A673 (cell line): ENCODE measurements around the gene SLC50A1. TPM values are rescaled to one million over a fixed set of nuclear protein-coding genes. Genes with fewer than 3 reads are reported as not detected.
A peak's percentile ranks its signal among the peaks of the same experiment; 100 is the strongest.

Experiments used
- BruUV-seq: library from RNA; stranded (reverse); fragments of 400-500 nt; replicated peaks from 2 replicates; lab custom pipeline; 2021; lab: Mats Ljungman, UMichigan
- CTCF ChIA-PET: fragments of 300-600 bp; sonication (Branson Sonifier 250); formaldehyde crosslinking; loops from one replicate; lab custom pipeline; 2022; ENCODE audit warnings: antibody characterized with exemption; lab: Charles Lee
- POLR2A ChIA-PET: fragments of 300-600 bp; sonication (Branson Sonifier 250); formaldehyde crosslinking; loops from one replicate; lab custom pipeline; 2022; ENCODE audit warnings: antibody characterized with exemption; ENCODE audit not compliant: low non-redundant PET; lab: Charles Lee
- DNase-seq: peaks from one replicate; pipeline ENCODE4 v3.0.0-alpha.2; 2015; ENCODE audit warnings: low spot score
- H3K27ac ChIP-seq: fragments of 200-600 bp; sonication (generic); 2 replicates; pipeline ENCODE4 v1.5.1; 2016; ENCODE audit warnings: mixed run types, low read depth, mild to moderate bottlenecking, mixed read lengths, antibody characterized with exemption, low read length; ENCODE audit not compliant: poor library complexity, severe bottlenecking
- H3K27me3 ChIP-seq: fragments of 200-600 bp; sonication (generic); replicated peaks from 2 replicates; pipeline ENCODE4 v1.6.1; 2017; ENCODE audit warnings: mixed run types, low read depth, mild to moderate bottlenecking, mixed read lengths, antibody characterized with exemption, low read length; ENCODE audit not compliant: insufficient read depth, poor library complexity
- H3K36me3 ChIP-seq: fragments of 200-600 bp; sonication (generic); 2 replicates; pipeline ENCODE4 v1.6.1; 2016; ENCODE audit warnings: mixed run types, mild to moderate bottlenecking, mixed read lengths, antibody characterized with exemption, low read length; ENCODE audit not compliant: insufficient read depth, poor library complexity, severe bottlenecking
- H3K4me1 ChIP-seq: fragments of 200-600 bp; sonication (generic); 2 replicates; pipeline ENCODE4 v1.6.1; 2017; ENCODE audit warnings: mixed run types, mild to moderate bottlenecking, mixed read lengths, antibody characterized with exemption, low read length; ENCODE audit not compliant: insufficient read depth, poor library complexity, severe bottlenecking
- H3K4me3 ChIP-seq: fragments of 200-600 bp; sonication (generic); 2 replicates; pipeline ENCODE4 v1.5.1; 2016; ENCODE audit warnings: low read depth, mixed run types, mild to moderate bottlenecking, mixed read lengths, low read length; ENCODE audit not compliant: poor library complexity, severe bottlenecking
- H3K9me3 ChIP-seq: fragments of 200-600 bp; sonication (generic); 2 replicates; pipeline ENCODE4 v1.6.1; 2016; ENCODE audit warnings: mixed run types, low read depth, mild to moderate bottlenecking, mixed read lengths, antibody characterized with exemption, low read length; ENCODE audit not compliant: poor library complexity, severe bottlenecking
- CTCF ChIP-seq: fragments of 300-800, 200-600 bp; sonication (generic); conservative IDR thresholded peaks from 2 replicates; pipeline ENCODE4 v1.5.1; 2017; ENCODE audit warnings: low read depth, mild to moderate bottlenecking, antibody characterized with exemption, low read length, moderate library complexity, mixed read lengths
- EZH2 ChIP-seq: fragments of 200-600 bp; sonication (generic); IDR thresholded peaks from 2 replicates; pipeline ENCODE4 v1.6.1; 2017; ENCODE audit warnings: borderline replicate concordance, low read depth, mild to moderate bottlenecking, mixed read lengths, antibody characterized with exemption, low read length; ENCODE audit not compliant: poor library complexity, severe bottlenecking
- intact Hi-C: fragments of 100-400 bp; cut with micrococcal nuclease; formaldehyde crosslinking; loops from one replicate; pipeline ENCODE4 v1.10.0; 2022; ENCODE audit not compliant: unreplicated experiment
- total RNA-seq: library from RNA; stranded (reverse); gene quantifications from 2 replicates; pipeline ENCODE4 v1.2.3, GENCODE V29; 2021

SLC50A1 gene
- total RNA-seq, 1 experiment from 2014 or later, result 30.3 TPM

GRCh38 chr1:155175281-155175926 lies 39.8 kb downstream of the SLC50A1 start:
- Histone ChIP-seq H3K9me3 (no peaks in the 10 kb centered on the region), H3K36me3 (peaks cover 4% of the 10 kb centered on the region), H3K4me1 (peaks cover 24% of the 10 kb centered on the region), H3K4me3 (no peak overlapping the region), H3K27ac (no peak overlapping the region), H3K27me3 (no peaks in the 10 kb centered on the region)
- no TSS peak for BruUV-seq
- DNase-seq, result no peak
- ChIA-PET POLR2A (no interaction called here), CTCF (interaction anchor here (1.0 to 3.9 kb wide), 4 partner anchors 8 to 84 kb away, joined by 3 to 39 read pairs (median 4); no protein-coding TSS in a partner anchor)
- intact Hi-C loops, result loop anchor here (10.0 kb wide), 2 partner anchors 149 to 419 kb away; partner anchors contain the start of gene RUSC1
- TF ChIP-seq EZH2 (no peak), CTCF (no peak)

- Histone ChIP-seq H3K27me3 (no peaks in the 10 kb centered on the region), H3K4me3 (no peak overlapping the region), H3K27ac (no peak overlapping the region), H3K4me1 (peaks cover 24% of the 10 kb centered on the region), H3K36me3 (peaks cover 4% of the 10 kb centered on the region), H3K9me3 (no peaks in the 10 kb centered on the region)
- no TSS peak for BruUV-seq
- POLR2A ChIA-PET, result no interaction called here
- CTCF ChIA-PET, result interaction anchor here (1.0 to 3.9 kb wide), 4 partner anchors 8 to 85 kb away, joined by 3 to 39 read pairs (median 4); no protein-coding TSS in a partner anchor
- intact Hi-C loops, result loop anchor here (10.0 kb wide), 2 partner anchors 149 to 419 kb away; partner anchors contain the start of gene RUSC1
- TF ChIP-seq CTCF (no peak; the same call in 1 of the 2 replicates), EZH2 (no peak)
- DNase-seq, result peak; percentile 48
Observed at GRCh38 chr1:155175927-155176371, 40.3 kb downstream of the SLC50A1 start.

- ChIA-PET POLR2A (no interaction called here), CTCF (interaction anchor here (0.9 to 3.9 kb wide), 4 partner anchors 17 to 85 kb away, joined by 4 to 39 read pairs (median 6); no protein-coding TSS in a partner anchor)
- Histone ChIP-seq H3K27ac (no peak overlapping the region), H3K4me3 (no peak overlapping the region), H3K36me3 (peaks cover 4% of the 10 kb centered on the region), H3K27me3 (no peaks in the 10 kb centered on the region), H3K4me1 (peaks cover 24% of the 10 kb centered on the region), H3K9me3 (no peaks in the 10 kb centered on the region)
- no TSS peak for BruUV-seq
- intact Hi-C loops, result loop anchor here (10.0 kb wide), 2 partner anchors 148 to 418 kb away; partner anchors contain the start of gene RUSC1
- TF ChIP-seq CTCF, result peak; percentile 95
- TF ChIP-seq EZH2, result no peak
- peak; percentile 84 for DNase-seq
Observed at GRCh38 chr1:155176544-155177071, 41.0 kb downstream of the SLC50A1 start.
